Lung (tissue), 12 donors: ENCODE measurements around the gene APOL1. TPM values are rescaled to one million over a fixed set of nuclear protein-coding genes. Genes with fewer than 3 reads are reported as not detected.
A peak's percentile ranks its signal among the peaks of the same experiment; 100 is the strongest.

Source experiments
- ATAC-seq: fragments of 200-7000 bp; cut with Tn5 transposase; one replicate; pipeline ENCODE4 v1.9.1; 2020; ENCODE audit warnings: moderate number of reproducible peaks; ENCODE audit not compliant: insufficient read depth, low FRiP score
- DNase-seq, 3 donors: peaks; one replicate each; pipeline ENCODE4 v3.0.0-alpha.2; 2013 to 2017
- H3K27ac ChIP-seq, 2 donors: one replicate each; pipeline ENCODE4 v1.5.1; 2013; ENCODE audit warnings: mild to moderate bottlenecking in 2 of 2, moderate library complexity in 2 of 2, control low read depth in 1 of 2, inconsistent platforms in 1 of 2, low read depth in 1 of 2, low read length in 1 of 2
- H3K27me3 ChIP-seq, 3 donors: one replicate each; pipeline ENCODE4 v1.5.1; 2013; ENCODE audit warnings: low read length in 2 of 3; ENCODE audit not compliant: control insufficient read depth in 3 of 3, insufficient read depth in 3 of 3
- H3K36me3 ChIP-seq, 4 donors: one replicate each; pipeline ENCODE4 v1.5.1; 2013; ENCODE audit warnings: low read length in 4 of 4, mild to moderate bottlenecking in 1 of 4, moderate library complexity in 1 of 4; ENCODE audit not compliant: control insufficient read depth in 4 of 4, insufficient read depth in 4 of 4
- H3K4me1 ChIP-seq, 5 donors: one replicate each; pipeline ENCODE4 v1.5.1; 2013; ENCODE audit warnings: low read length in 5 of 5, mild to moderate bottlenecking in 2 of 5, moderate library complexity in 1 of 5; ENCODE audit not compliant: control insufficient read depth in 5 of 5, insufficient read depth in 5 of 5
- H3K4me3 ChIP-seq: one replicate; pipeline ENCODE4 v1.5.1; 2013; ENCODE audit warnings: mild to moderate bottlenecking, control low read depth, moderate library complexity
- H3K9ac ChIP-seq, 2 donors: one replicate each; pipeline ENCODE4 v1.5.1; 2013; ENCODE audit warnings: low read length in 2 of 2, control low read depth in 1 of 2; ENCODE audit not compliant: insufficient read depth in 1 of 2
- H3K9me3 ChIP-seq, 4 donors: one replicate each; pipeline ENCODE4 v1.5.1; 2013; ENCODE audit warnings: low read length in 3 of 4, mild to moderate bottlenecking in 1 of 4, moderate library complexity in 1 of 4; ENCODE audit not compliant: control insufficient read depth in 4 of 4, insufficient read depth in 3 of 4
- WGBS, 2 donors: extraction: QIAGEN DNeasy Blood & Tissue Kit; methylation state at CpG; one replicate each; pipeline ENCODE4 v1.1.7; 2013; 5-methylcytosine and 5-hydroxymethylcytosine counted together
- polyA plus RNA-seq, 2 donors: library from polyadenylated mRNA; stranded (reverse); fragments of 200-250 nt; gene quantifications; one replicate each; pipeline ENCODE4 v1.2.1, GENCODE V29; 2013
- total RNA-seq, 2 donors: library from RNA; depleted of rRNA in 1 of 2; stranded (reverse); fragments of >200 nt in 1 of 2; gene quantifications; one replicate each; pipeline ENCODE4 v1.2.1, GENCODE V29; 2014 to 2021
- TF ChIP-seq, protein P1 (sequence below): IDR thresholded peaks from 2 replicates; pipeline ENCODE4 v1.5.1; 2012; ENCODE audit warnings: mild to moderate bottlenecking; ENCODE audit errors: control extremely low read depth, extremely low read depth
- donor health status: control.
- donor health status: control.
- donor health status: Bipolar disorder and iron deficiency.
- donor health status: healthy.
- donor health status: DM: yes; HTN: yes; CAD: no.

APOL1 gene
- total and polyA plus RNA-seq, 4 donors = 32.3 to 75.0 (median 50.2) TPM

GRCh38 chr22:36210224-36210623, 42.7 kb upstream of the APOL1 start:
- Histone ChIP-seq H3K27me3 (no peaks in the 10 kb centered on the region), H3K27ac (no peak overlapping the region), H3K4me1 (peaks cover 0 to 12% (median 4%) of the 10 kb centered on the region in 5 donors), H3K4me3 (no peak overlapping the region), H3K9me3 (no peaks in the 10 kb centered on the region), H3K9ac (no peak overlapping the region), H3K36me3 (no peaks in the 10 kb centered on the region)
- DNase-seq = no peak
- 77 to 95% methylated on average over 3 of the region's 3 CpGs for WGBS, 2 donors
- TF ChIP-seq, protein P1, sequence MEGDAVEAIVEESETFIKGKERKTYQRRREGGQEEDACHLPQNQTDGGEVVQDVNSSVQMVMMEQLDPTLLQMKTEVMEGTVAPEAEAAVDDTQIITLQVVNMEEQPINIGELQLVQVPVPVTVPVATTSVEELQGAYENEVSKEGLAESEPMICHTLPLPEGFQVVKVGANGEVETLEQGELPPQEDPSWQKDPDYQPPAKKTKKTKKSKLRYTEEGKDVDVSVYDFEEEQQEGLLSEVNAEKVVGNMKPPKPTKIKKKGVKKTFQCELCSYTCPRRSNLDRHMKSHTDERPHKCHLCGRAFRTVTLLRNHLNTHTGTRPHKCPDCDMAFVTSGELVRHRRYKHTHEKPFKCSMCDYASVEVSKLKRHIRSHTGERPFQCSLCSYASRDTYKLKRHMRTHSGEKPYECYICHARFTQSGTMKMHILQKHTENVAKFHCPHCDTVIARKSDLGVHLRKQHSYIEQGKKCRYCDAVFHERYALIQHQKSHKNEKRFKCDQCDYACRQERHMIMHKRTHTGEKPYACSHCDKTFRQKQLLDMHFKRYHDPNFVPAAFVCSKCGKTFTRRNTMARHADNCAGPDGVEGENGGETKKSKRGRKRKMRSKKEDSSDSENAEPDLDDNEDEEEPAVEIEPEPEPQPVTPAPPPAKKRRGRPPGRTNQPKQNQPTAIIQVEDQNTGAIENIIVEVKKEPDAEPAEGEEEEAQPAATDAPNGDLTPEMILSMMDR = no peak
- no peak for ATAC-seq

DNA sequence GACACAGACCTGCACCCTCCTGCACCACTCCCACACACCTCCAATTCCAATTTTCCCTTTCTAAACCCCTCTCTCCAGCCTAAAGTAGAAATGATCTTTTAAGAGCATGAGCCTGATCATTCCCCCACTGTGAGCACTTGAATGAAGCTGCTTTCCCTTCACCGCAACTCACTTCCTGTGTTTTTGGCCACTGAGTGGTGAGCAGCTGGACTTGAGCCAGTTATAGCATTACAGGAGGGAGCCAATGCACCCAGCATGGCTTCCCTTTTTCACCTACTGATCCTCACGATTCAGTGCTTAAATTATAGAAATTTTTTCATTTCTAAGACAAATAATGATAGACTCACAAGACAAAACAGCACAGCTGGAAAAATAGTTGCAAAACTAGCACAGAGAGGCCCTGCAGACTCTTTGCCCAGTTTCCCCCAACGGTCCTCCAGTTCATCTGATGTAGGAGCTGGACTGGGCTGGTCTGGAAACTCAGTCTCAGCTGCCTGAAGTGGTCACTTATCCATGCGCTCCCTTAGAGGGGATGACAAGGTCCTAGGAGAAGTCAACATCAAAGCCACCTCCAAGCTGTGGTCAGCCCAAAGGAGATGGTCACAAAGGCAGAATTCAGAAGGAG, 41.6 kb upstream of the APOL1 start:
- H3K4me1 ChIP-seq = peaks cover 0 to 12% (median 4%) of the 10 kb centered on the region in 5 donors
- no peak overlapping the region for H3K4me3 ChIP-seq
- ATAC-seq (peak; percentile 27), DNase-seq (peak in 2 of 3 donors; percentile 53 to 75)
- no peaks in the 10 kb centered on the region for H3K9me3 ChIP-seq
- no peak overlapping the region for H3K9ac ChIP-seq
- H3K27me3 ChIP-seq = no peaks in the 10 kb centered on the region
- TF ChIP-seq, protein P1 = no peak
- 31 to 39% methylated on average over 4 of the region's 4 CpGs for WGBS, 2 donors
- no peak overlapping the region for H3K27ac ChIP-seq
- no peaks in the 10 kb centered on the region for H3K36me3 ChIP-seq

DNA sequence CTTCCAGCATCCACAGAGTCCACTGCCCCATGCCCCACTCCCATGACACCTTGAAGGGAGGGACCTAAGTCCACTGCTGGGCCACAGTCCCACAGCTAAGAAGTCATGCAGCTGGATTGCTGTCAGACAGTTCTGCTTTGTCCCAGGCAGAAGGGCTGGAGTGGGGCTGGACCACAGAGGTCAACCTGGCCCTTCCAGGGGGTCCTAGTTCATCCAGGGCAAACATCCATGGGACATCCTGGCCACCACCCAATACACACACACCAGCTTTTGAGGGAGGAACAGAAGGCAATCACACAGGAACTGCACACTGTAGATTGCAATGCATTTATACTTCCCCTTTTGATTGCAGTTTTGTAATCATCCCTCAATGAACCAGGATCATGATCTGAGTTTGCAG, 40.0 kb upstream of the APOL1 start:
- Histone ChIP-seq H3K36me3 (no peaks in the 10 kb centered on the region), H3K4me1 (peaks cover 0 to 12% (median 4%) of the 10 kb centered on the region in 5 donors), H3K9ac (no peak overlapping the region), H3K9me3 (no peaks in the 10 kb centered on the region), H3K27ac (peak overlapping the region in 1 of 2 donors; percentile 48), H3K4me3 (no peak overlapping the region), H3K27me3 (no peaks in the 10 kb centered on the region)
- DNase-seq = no peak
- ATAC-seq = no peak
- TF ChIP-seq, protein P1 = no peak

GRCh38 chr22:36213586-36213985, 39.3 kb upstream of the APOL1 start:
- H3K27me3 ChIP-seq = no peaks in the 10 kb centered on the region
- no peaks in the 10 kb centered on the region for H3K9me3 ChIP-seq
- WGBS, 2 donors = 66 to 76% methylated on average over 4 of the region's 4 CpGs
- peaks cover 0 to 12% (median 4%) of the 10 kb centered on the region in 5 donors for H3K4me1 ChIP-seq
- DNase-seq (peak; percentile 34 to 74 (median 52)), ATAC-seq (peak; percentile 11)
- H3K4me3 ChIP-seq = no peak overlapping the region
- TF ChIP-seq, protein P1 = no peak
- peak overlapping the region in 1 of 2 donors; percentile 48 for H3K27ac ChIP-seq
- no peaks in the 10 kb centered on the region for H3K36me3 ChIP-seq
- no peak overlapping the region for H3K9ac ChIP-seq
